Lower leg skin (tissue), 4 donors: ENCODE data around the gene AOPEP. TPM values are rescaled to one million over a fixed set of nuclear protein-coding genes. Genes with fewer than 3 reads are reported as not detected.

ENCODE experiments used
- DNase-seq, 2 donors: peaks; one replicate each; pipeline ENCODE4 v3.0.0-alpha.2; 2019; ENCODE audit warnings: low spot score in 2 of 2
- H3K4me3 ChIP-seq: fragments of 200-600 bp; sonication (generic); 2 replicates; pipeline ENCODE4 v1.5.1; 2017; ENCODE audit warnings: mild to moderate bottlenecking, low read depth; ENCODE audit not compliant: poor library complexity, severe bottlenecking
- CTCF ChIP-seq, 3 donors: fragments of 450-650 bp; IDR thresholded peaks; one replicate each; pipeline ENCODE4 v1.5.1; 2016; ENCODE audit warnings: antibody characterized with exemption in 3 of 3, mild to moderate bottlenecking in 3 of 3, moderate library complexity in 2 of 3
- POLR2A ChIP-seq, 2 donors: fragments of 450-650 bp; IDR thresholded peaks; one replicate each; pipeline ENCODE4 v1.6.1; 2016 to 2017; ENCODE audit warnings: antibody characterized with exemption in 2 of 2, mild to moderate bottlenecking in 1 of 2, moderate library complexity in 1 of 2
- WGBS, 2 donors: methylation state at CpG; one replicate each; pipeline ENCODE4 v1.1.5; 2018; 5-methylcytosine and 5-hydroxymethylcytosine counted together
- intact Hi-C: fragments of 100-400 bp; cut with DNase I; formaldehyde crosslinking; loops from one replicate; pipeline ENCODE4 v1.15.0; 2023; ENCODE audit warnings: low total_unique reads
- total RNA-seq, 4 donors: library from RNA; depleted of rRNA; stranded (reverse); fragments of >200 nt; gene quantifications; one replicate each; pipeline ENCODE4 v1.1.0, GENCODE V29; 2016

AOPEP gene
- total RNA-seq, 4 donors from 2014 or later: 66.3 to 136 (median 118) TPM

GRCh38 chr9:95071925-95072324 lies 345.4 kb downstream of the AOPEP start:
- intact Hi-C loops: no loop called here
- TF ChIP-seq CTCF (IDR thresholded peaks at IDR 0.05) (no peak), POLR2A (IDR thresholded peaks at IDR 0.05) (no peak)
- 79 to 82% methylated on average over 5 of the region's 5 CpGs for WGBS, 2 donors
- DNase-seq: no peak
- no peak overlapping the region for H3K4me3 ChIP-seq

GRCh38 chr9:95073042-95073607 lies 346.6 kb downstream of the AOPEP start:
- intact Hi-C loops: no loop called here
- peak in 1 of 2 donors; percentile 74 for DNase-seq
- 88 to 96% methylated on average over 18 of the region's 18 CpGs for WGBS, 2 donors
- no peak overlapping the region for H3K4me3 ChIP-seq
- no peak for TF ChIP-seq POLR2A (IDR thresholded peaks at IDR 0.05)
- TF ChIP-seq CTCF (IDR thresholded peaks at IDR 0.05): no peak

GRCh38 chr9:95073918-95074317 lies 347.4 kb downstream of the AOPEP start:
- WGBS, 2 donors: 89% methylated on average over 5 of the region's 5 CpGs
- intact Hi-C loops: no loop called here
- TF ChIP-seq POLR2A (IDR thresholded peaks at IDR 0.05) (no peak), CTCF (IDR thresholded peaks at IDR 0.05) (no peak)
- DNase-seq: no peak
- H3K4me3 ChIP-seq: no peak overlapping the region

- no peak for TF ChIP-seq POLR2A (IDR thresholded peaks at IDR 0.05)
- TF ChIP-seq CTCF (IDR thresholded peaks at IDR 0.05): no peak
- no peak for DNase-seq
- WGBS, 2 donors: 52 to 75% methylated on average over 9 of the region's 9 CpGs
- H3K4me3 ChIP-seq: no peak overlapping the region
- intact Hi-C loops: no loop called here
These were observed 348.1 kb downstream of the AOPEP start for GRCh38 chr9:95074632-95075031.

GRCh38 chr9:95075700-95076099 lies 349.2 kb downstream of the AOPEP start:
- WGBS, 2 donors: 81 to 93% methylated on average over 7 of the region's 7 CpGs
- no peak overlapping the region for H3K4me3 ChIP-seq
- TF ChIP-seq CTCF (IDR thresholded peaks at IDR 0.05) (no peak), POLR2A (IDR thresholded peaks at IDR 0.05) (no peak)
- intact Hi-C loops: no loop called here
- no peak for DNase-seq

GRCh38 chr9:95076696-95077052 lies 350.2 kb downstream of the AOPEP start:
- DNase-seq: no peak
- no peak for TF ChIP-seq CTCF (IDR thresholded peaks at IDR 0.05)
- TF ChIP-seq POLR2A (IDR thresholded peaks at IDR 0.05): no peak
- 67 to 68% methylated on average over 1 of the region's 1 CpG for WGBS, 2 donors
- H3K4me3 ChIP-seq: no peak overlapping the region
- intact Hi-C loops: no loop called here
